HUES48 (cell line): ENCODE data around the gene ZYX.

Experiments used
- H3K27ac ChIP-seq: one replicate; pipeline ENCODE4 v1.7.0; 2013; ENCODE audit warnings: low read depth, low read length, inconsistent platforms
- H3K27me3 ChIP-seq: 2 replicates; pipeline ENCODE4 v1.6.1; 2013; ENCODE audit warnings: mild to moderate bottlenecking, low read length; ENCODE audit not compliant: control insufficient read depth, insufficient read depth
- H3K36me3 ChIP-seq: 2 replicates; pipeline ENCODE4 v1.6.1; 2013; ENCODE audit warnings: low read length; ENCODE audit not compliant: control insufficient read depth, insufficient read depth
- H3K4me1 ChIP-seq: 2 replicates; pipeline ENCODE4 v1.6.1; 2013; ENCODE audit warnings: mild to moderate bottlenecking, low read length; ENCODE audit not compliant: control insufficient read depth, insufficient read depth
- H3K4me3 ChIP-seq: 2 replicates; pipeline ENCODE4 v1.5.1; 2013; ENCODE audit warnings: mild to moderate bottlenecking, low read depth, low read length
- H3K9ac ChIP-seq: 2 replicates; pipeline ENCODE4 v1.6.1; 2013; ENCODE audit warnings: mild to moderate bottlenecking, low read depth, low read length, moderate library complexity
- H3K9me3 ChIP-seq: 2 replicates; pipeline ENCODE4 v1.6.1; 2013; ENCODE audit warnings: low read length; ENCODE audit not compliant: control insufficient read depth, insufficient read depth

The ZYX gene

GRCh38 chr7:143354376-143354775 lies 26.8 kb upstream of the ZYX start:
- H3K4me1 ChIP-seq, result no peaks in the 10 kb centered on the region; the same call in 1 of the 2 replicates
- peaks cover 35% of the 10 kb centered on the region for H3K36me3 ChIP-seq
- no peaks in the 10 kb centered on the region for H3K9me3 ChIP-seq
- H3K4me3 ChIP-seq, result no peak overlapping the region
- H3K27ac ChIP-seq, result no peak overlapping the region
- H3K27me3 ChIP-seq, result no peaks in the 10 kb centered on the region
- no peak overlapping the region for H3K9ac ChIP-seq

DNA sequence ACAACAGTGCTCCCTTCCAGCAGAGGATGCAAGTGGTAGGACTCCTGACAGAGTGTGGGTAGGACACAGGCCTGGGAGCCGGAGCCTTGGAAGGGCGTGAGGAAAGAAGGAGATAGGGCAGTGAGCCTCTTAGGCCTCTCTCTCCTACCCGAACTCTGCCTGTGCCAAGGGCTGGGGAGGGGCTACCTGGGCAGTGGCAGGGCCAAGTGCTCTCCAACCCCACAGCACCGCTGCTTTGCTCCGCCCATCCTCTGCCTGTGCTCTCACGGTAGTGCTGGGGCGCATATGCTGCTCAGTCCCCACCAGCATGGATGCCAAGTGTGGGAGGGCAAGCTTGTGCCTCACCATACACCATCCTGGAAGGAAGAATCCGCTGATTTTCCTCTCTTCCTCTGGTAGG lies 26.2 kb upstream of the ZYX start:
- no peaks in the 10 kb centered on the region for H3K9me3 ChIP-seq
- H3K27ac ChIP-seq, result no peak overlapping the region
- no peak overlapping the region for H3K9ac ChIP-seq
- H3K36me3 ChIP-seq, result peaks cover 40% of the 10 kb centered on the region
- H3K4me1 ChIP-seq, result no peaks in the 10 kb centered on the region; the same call in 1 of the 2 replicates
- H3K27me3 ChIP-seq, result no peaks in the 10 kb centered on the region
- H3K4me3 ChIP-seq, result no peak overlapping the region

DNA sequence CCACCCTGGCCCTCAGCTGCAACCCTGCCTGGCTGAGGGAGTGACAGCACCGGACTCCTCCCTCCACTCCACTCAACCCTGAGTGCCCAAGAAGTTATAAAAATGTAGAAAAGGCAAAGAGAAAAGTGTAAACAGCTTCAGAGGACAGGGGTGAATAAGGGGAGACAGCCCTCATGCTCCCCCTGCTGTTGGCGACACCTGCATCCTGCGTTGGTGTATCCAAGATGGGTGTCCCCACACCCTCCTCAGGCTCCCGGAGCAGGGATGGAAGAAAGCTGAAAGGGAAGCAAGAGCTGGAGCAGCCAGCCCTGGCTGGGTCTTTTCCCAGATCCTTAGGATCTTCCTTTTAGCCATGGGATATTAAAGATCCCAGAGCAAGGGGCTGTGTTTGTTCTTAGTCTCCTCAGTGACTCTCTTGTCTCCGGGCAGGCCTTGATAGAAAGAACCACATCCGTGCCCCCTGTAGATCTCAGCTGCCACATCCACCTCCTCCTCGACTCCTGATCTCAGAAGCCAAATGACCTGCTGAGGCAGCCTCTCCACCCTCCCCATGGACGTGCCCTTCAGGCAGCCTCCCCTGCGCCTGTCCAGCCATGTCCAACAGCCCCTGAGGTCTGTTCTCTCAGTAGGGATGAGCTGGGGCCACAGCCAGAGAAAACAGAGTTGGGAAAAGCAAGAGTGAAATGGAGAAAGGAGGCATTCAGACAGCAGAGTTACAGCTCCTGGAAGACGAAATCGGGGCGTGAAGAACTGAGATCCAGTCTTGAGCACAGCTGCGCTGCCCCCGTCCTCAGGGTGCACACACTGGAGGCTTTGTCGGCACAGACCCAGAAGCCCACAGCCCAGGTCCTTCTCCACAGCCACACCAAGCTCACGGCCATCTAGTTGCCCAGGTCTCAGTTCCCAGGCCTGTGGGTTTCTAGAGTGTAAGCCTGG lies 25.4 kb upstream of the ZYX start:
- peaks cover 5% of the 10 kb centered on the region for H3K4me1 ChIP-seq
- no peaks in the 10 kb centered on the region for H3K9me3 ChIP-seq
- H3K27me3 ChIP-seq, result no peaks in the 10 kb centered on the region
- H3K4me3 ChIP-seq, result no peak overlapping the region
- H3K27ac ChIP-seq, result no peak overlapping the region
- no peak overlapping the region for H3K9ac ChIP-seq
- H3K36me3 ChIP-seq, result peaks cover 40% of the 10 kb centered on the region

DNA sequence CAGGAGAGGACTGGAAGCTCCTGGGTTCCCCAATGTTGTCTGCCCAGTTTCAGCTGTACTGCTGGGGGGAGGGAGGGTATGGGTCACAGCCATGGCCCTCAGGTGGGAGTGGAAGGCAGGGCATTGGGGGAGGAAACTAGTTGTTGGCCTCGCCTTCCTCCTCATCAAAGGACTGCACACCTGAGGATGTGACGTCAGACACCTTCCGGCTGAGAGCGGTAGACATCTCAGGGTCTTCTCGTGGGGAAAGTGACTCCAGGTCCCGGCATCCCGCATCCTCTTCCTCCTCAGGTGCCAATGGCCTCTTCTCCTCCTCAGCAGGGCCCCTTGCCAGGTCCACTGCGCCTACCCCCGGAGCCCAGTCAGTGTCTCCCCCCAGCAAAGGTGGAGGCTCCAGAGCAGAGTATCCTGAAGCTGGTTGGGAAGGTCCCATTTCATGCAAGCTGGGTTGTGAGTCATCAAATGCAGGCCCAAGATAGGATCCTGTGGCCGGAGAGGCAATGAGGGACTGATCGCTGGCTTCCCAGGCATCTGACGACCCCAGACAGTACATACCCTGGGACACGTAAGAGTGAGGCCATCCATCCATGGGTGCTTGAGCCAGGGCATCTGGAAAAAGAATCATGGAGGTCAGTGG lies 24.6 kb upstream of the ZYX start:
- Histone ChIP-seq H3K4me1 (peaks cover 8% of the 10 kb centered on the region), H3K27me3 (no peaks in the 10 kb centered on the region), H3K9me3 (no peaks in the 10 kb centered on the region), H3K27ac (no peak overlapping the region), H3K4me3 (no peak overlapping the region), H3K36me3 (peaks cover 40% of the 10 kb centered on the region), H3K9ac (no peak overlapping the region)

DNA sequence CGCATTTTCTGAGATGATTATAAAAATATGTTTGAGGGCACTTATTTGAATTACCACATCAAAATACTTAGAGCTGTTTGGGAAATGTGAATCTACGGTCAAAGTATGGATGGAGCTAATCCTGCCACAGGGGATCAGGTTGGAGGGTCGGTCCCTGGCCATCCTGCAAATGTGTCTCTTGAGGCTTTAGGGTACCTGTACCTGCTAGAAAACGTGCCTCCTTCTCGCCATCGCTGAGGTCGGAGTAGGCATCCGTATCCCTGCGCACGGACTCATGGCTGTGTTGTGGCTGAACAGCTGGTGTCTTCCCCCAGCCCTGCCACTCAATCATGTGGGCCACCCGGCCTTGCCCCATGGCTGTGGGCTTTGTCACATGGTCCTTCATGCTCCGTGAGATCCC lies 22.5 kb upstream of the ZYX start:
- Histone ChIP-seq H3K4me3 (no peak overlapping the region), H3K27ac (no peak overlapping the region), H3K9ac (no peak overlapping the region), H3K4me1 (peaks cover 15% of the 10 kb centered on the region), H3K9me3 (no peaks in the 10 kb centered on the region), H3K27me3 (peaks cover 7% of the 10 kb centered on the region), H3K36me3 (peaks cover 40% of the 10 kb centered on the region)

GRCh38 chr7:143359771-143360353 lies 21.3 kb upstream of the ZYX start:
- Histone ChIP-seq H3K27ac (no peak overlapping the region), H3K9ac (no peak overlapping the region), H3K4me1 (peaks cover 15% of the 10 kb centered on the region), H3K36me3 (peaks cover 40% of the 10 kb centered on the region), H3K4me3 (no peak overlapping the region), H3K9me3 (no peaks in the 10 kb centered on the region), H3K27me3 (peaks cover 17% of the 10 kb centered on the region)

- no peak overlapping the region for H3K9ac ChIP-seq
- H3K4me3 ChIP-seq, result peak overlapping the region; percentile 85
- H3K36me3 ChIP-seq, result peaks cover 37% of the 10 kb centered on the region
- peaks cover 17% of the 10 kb centered on the region for H3K27me3 ChIP-seq
- no peaks in the 10 kb centered on the region for H3K9me3 ChIP-seq
- peak overlapping the region; percentile 72 for H3K27ac ChIP-seq
- peaks cover 15% of the 10 kb centered on the region for H3K4me1 ChIP-seq
Observed at GRCh38 chr7:143360788-143361551, 20.2 kb upstream of the ZYX start.

DNA sequence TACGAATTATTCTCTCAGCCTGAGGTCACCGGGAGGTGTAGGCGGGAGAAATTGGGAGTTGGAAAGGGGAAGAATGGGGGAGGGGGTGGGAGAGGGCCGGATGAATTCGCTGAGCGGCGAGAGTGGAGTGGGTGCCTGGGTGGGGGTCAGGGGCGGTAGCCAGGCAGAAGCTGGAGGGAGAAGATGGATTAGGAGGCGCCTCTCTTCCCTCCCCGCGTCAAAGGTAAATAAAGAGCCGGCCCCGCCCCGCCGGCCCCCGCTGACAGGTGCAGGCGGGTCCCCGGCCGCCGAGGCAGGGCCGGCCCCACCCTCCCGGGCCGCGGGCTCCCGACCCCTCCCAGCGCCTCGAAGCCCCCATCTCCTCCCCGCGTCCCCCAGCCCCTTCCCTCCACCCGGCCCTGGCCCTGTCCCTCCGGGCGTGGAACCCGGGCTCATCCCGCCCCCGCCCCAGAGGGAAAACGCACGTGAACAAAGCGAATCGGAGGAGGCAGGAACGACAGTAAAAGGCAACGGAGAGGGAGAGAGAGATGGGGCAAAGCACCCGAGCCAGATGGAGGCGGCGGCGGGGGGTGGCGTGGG lies 19.5 kb upstream of the ZYX start:
- H3K27me3 ChIP-seq, result peaks cover 17% of the 10 kb centered on the region
- H3K9ac ChIP-seq, result no peak overlapping the region

GRCh38 chr7:143362131-143363015 lies 18.8 kb upstream of the ZYX start, which contains the start of gene FAM131B:
TSS of gene FAM131B (minus strand) at chr7:143362713. CDS start at chr7:143362603, 110 bp downstream.
- Histone ChIP-seq H3K4me1 (peaks cover 15% of the 10 kb centered on the region), H3K27ac (peak within 1 kb of the TSS; percentile 72), H3K4me3 (peak within 1 kb of the TSS; percentile 85), H3K27me3 (peaks cover 17% of the 10 kb centered on the region), H3K9ac (no peak within 1 kb of the TSS; the same call in 1 of the 2 replicates), H3K36me3 (peaks cover 23% of the 10 kb centered on the region), H3K9me3 (no peaks in the 10 kb centered on the region)

More for the DNA sequence above, 19.5 kb upstream of the ZYX start:
- H3K4me1 ChIP-seq, result peaks cover 15% of the 10 kb centered on the region
- peak overlapping the region; percentile 85 for H3K4me3 ChIP-seq
- no peaks in the 10 kb centered on the region for H3K9me3 ChIP-seq
- H3K36me3 ChIP-seq, result peaks cover 30% of the 10 kb centered on the region
- H3K27ac ChIP-seq, result peak overlapping the region; percentile 72
